H1 (cell line): Measurements from ENCODE around the gene RCSD1. TPM values are rescaled to one million over a fixed set of nuclear protein-coding genes. Genes with fewer than 3 reads are reported as not detected.

ENCODE experiments used
- CTCF ChIA-PET: fragments of 300-600 bp; sonication (Branson Sonifier 250); formaldehyde crosslinking; loops from one replicate; lab custom pipeline; 2021; ENCODE audit not compliant: partially characterized antibody; lab: Charles Lee
- POLR2A ChIA-PET: fragments of 300-600 bp; sonication (Branson Sonifier 250); formaldehyde crosslinking; loops from one replicate; lab custom pipeline; 2021; ENCODE audit warnings: inconsistent platforms; ENCODE audit not compliant: partially characterized antibody; lab: Charles Lee
- DNase-seq, 2 experiments: peaks; one replicate each; pipeline versions ENCODE4 v3.0.0 to v3.0.0-alpha.2; 2010 to 2022; ENCODE audit warnings: low spot score in 2 of 2, low read depth in 1 of 2, mixed read lengths in 1 of 2
- FAIRE-seq: peaks from 2 replicates; lab custom pipeline; 2011; peaks lifted over from hg19 to GRCh38; lab: Jason Lieb, UNC
- H2AFZ ChIP-seq: 2 replicates; pipeline ENCODE4 v1.8.1; 2012; ENCODE audit warnings: low read length, inconsistent platforms
- H2AK5ac ChIP-seq: 2 replicates; pipeline ENCODE4 v1.6.1; 2013; ENCODE audit warnings: low read depth, low read length
- H2BK120ac ChIP-seq: replicated peaks from 2 replicates; pipeline ENCODE3; 2013; ENCODE audit warnings: low read depth, low read length, inconsistent platforms
- H2BK12ac ChIP-seq: 2 replicates; pipeline ENCODE4 v1.6.1; 2013; ENCODE audit warnings: low read depth, low read length
- H2BK15ac ChIP-seq: 2 replicates; pipeline ENCODE4 v1.6.1; 2013; ENCODE audit warnings: low read length
- H2BK20ac ChIP-seq: 2 replicates; pipeline ENCODE4 v1.6.1; 2013; ENCODE audit warnings: low read length
- H2BK5ac ChIP-seq: 2 replicates; pipeline ENCODE4 v1.6.1; 2013; ENCODE audit warnings: low read depth, low read length
- H3K14ac ChIP-seq: 2 replicates; pipeline ENCODE4 v1.6.1; 2013; ENCODE audit warnings: inconsistent platforms; ENCODE audit not compliant: insufficient read length
- H3K18ac ChIP-seq: 2 replicates; pipeline ENCODE4 v1.6.1; 2013; ENCODE audit warnings: low read length; ENCODE audit errors: extremely low read depth
- H3K23ac ChIP-seq: 2 replicates; pipeline ENCODE4 v1.6.1; 2013; ENCODE audit warnings: inconsistent platforms; ENCODE audit not compliant: insufficient read length
- H3K23me2 ChIP-seq: 2 replicates; pipeline ENCODE4 v1.6.1; 2013; ENCODE audit warnings: low read depth, low read length
- H3K27ac ChIP-seq: 2 replicates; pipeline ENCODE4 v1.6.1; 2011; ENCODE audit warnings: low read depth, low read length, inconsistent platforms
- H3K27me3 ChIP-seq, 4 experiments: replicated peaks in 1 of 4; 1 replicate in 1 of 4; 2 replicates in 3 of 4; pipeline versions ENCODE4 v1.6.1 to v1.8.1; 2011 to 2013; ENCODE audit warnings: low read length in 3 of 4, mild to moderate bottlenecking in 3 of 4, inconsistent platforms in 2 of 4, mixed read lengths in 2 of 4, moderate library complexity in 1 of 4; ENCODE audit not compliant: control insufficient read depth in 3 of 4, insufficient read depth in 3 of 4; ENCODE audit errors: extremely low read depth in 1 of 4
- H3K36me3 ChIP-seq, 4 experiments: 2 replicates each; pipeline versions ENCODE4 v1.6.1 to v1.8.1; 2011 to 2013; ENCODE audit warnings: mild to moderate bottlenecking in 4 of 4, low read length in 3 of 4, moderate library complexity in 2 of 4, control low read depth in 1 of 4, inconsistent platforms in 1 of 4; ENCODE audit not compliant: insufficient read depth in 4 of 4, control insufficient read depth in 2 of 4
- H3K4ac ChIP-seq: replicated peaks from 2 replicates; pipeline ENCODE3; 2013; ENCODE audit warnings: low read length, low read depth, mixed read lengths, inconsistent platforms; ENCODE audit not compliant: insufficient read length
- H3K4me1 ChIP-seq, 4 experiments: replicated peaks in 1 of 4; 1 replicate in 1 of 4; 2 replicates in 3 of 4; pipeline versions ENCODE4 v1.6.1 to v1.8.1; 2011 to 2013; ENCODE audit warnings: low read length in 3 of 4, inconsistent platforms in 2 of 4, mixed read lengths in 1 of 4; ENCODE audit not compliant: insufficient read depth in 4 of 4, control insufficient read depth in 3 of 4
- H3K4me2 ChIP-seq, 2 experiments: 2 replicates each; pipeline versions ENCODE4 v1.6.1 to v1.8.1; 2011 to 2013; ENCODE audit warnings: low read depth in 2 of 2, low read length in 2 of 2, control low read depth in 1 of 2, inconsistent platforms in 1 of 2, mild to moderate bottlenecking in 1 of 2; ENCODE audit not compliant: insufficient read depth in 1 of 2
- H3K4me3 ChIP-seq, 4 experiments: fragments of 200-600, 300-600 bp in 1 of 4; sonication (generic), shearing (Covaris generic), sonication (Bioruptor Twin) in 1 of 4; 2 replicates each; pipeline versions ENCODE4 v1.5.1 to v1.8.1; 2011 to 2016; ENCODE audit warnings: low read length in 4 of 4, low read depth in 3 of 4, control low read depth in 2 of 4, inconsistent platforms in 2 of 4, mild to moderate bottlenecking in 2 of 4, mixed read lengths in 1 of 4, moderate library complexity in 1 of 4; ENCODE audit not compliant: insufficient read depth in 2 of 4; ENCODE audit errors: extremely low read depth in 1 of 4
- H3K56ac ChIP-seq: replicated peaks from 2 replicates; pipeline ENCODE3; 2013; ENCODE audit warnings: low read depth, mild to moderate bottlenecking, mixed read lengths, low read length, inconsistent platforms; ENCODE audit not compliant: insufficient read length
- H3K79me1 ChIP-seq: 2 replicates; pipeline ENCODE4 v1.6.1; 2013; ENCODE audit warnings: low read depth, low read length, control low read depth
- H3K79me2 ChIP-seq, 2 experiments: 2 replicates each; pipeline versions ENCODE4 v1.6.1 to v1.8.1; 2012 to 2013; ENCODE audit warnings: low read length in 2 of 2, mild to moderate bottlenecking in 2 of 2, inconsistent platforms in 1 of 2; ENCODE audit not compliant: insufficient read depth in 2 of 2, control insufficient read depth in 1 of 2
- H3K9ac ChIP-seq, 4 experiments: replicated peaks in 1 of 4; 1 replicate in 1 of 4; 2 replicates in 3 of 4; pipeline versions ENCODE4 v1.6.1 to v1.8.1; 2011 to 2013; ENCODE audit warnings: low read depth in 3 of 4, low read length in 3 of 4, control low read depth in 2 of 4, mild to moderate bottlenecking in 2 of 4, moderate library complexity in 2 of 4, inconsistent platforms in 1 of 4; ENCODE audit errors: extremely low read depth in 1 of 4
- H3K9me3 ChIP-seq, 2 experiments: 2 replicates each; pipeline versions ENCODE4 v1.6.1 to v1.8.1; 2012 to 2013; ENCODE audit warnings: mild to moderate bottlenecking in 2 of 2, moderate library complexity in 2 of 2, control low read depth in 1 of 2, inconsistent platforms in 1 of 2, low read depth in 1 of 2, low read length in 1 of 2, mixed read lengths in 1 of 2; ENCODE audit not compliant: insufficient read depth in 2 of 2
- H4K20me1 ChIP-seq, 2 experiments: replicated peaks in 1 of 2; 2 replicates each; pipeline versions ENCODE3 to v1.8.1; 2011 to 2013; ENCODE audit warnings: inconsistent platforms in 2 of 2, low read length in 2 of 2, mild to moderate bottlenecking in 1 of 2; ENCODE audit not compliant: insufficient read depth in 2 of 2, control insufficient read depth in 1 of 2
- H4K5ac ChIP-seq: 2 replicates; pipeline ENCODE4 v1.6.1; 2013; ENCODE audit warnings: low read length, low read depth, mixed read lengths, inconsistent platforms; ENCODE audit not compliant: insufficient read length
- H4K8ac ChIP-seq: 2 replicates; pipeline ENCODE4 v1.8.0; 2013; ENCODE audit warnings: mild to moderate bottlenecking, moderate library complexity, low read length, inconsistent platforms; ENCODE audit not compliant: insufficient read depth; ENCODE audit errors: extremely low read depth
- H4K91ac ChIP-seq: replicated peaks from 2 replicates; pipeline ENCODE3; 2013; ENCODE audit warnings: low read length, mixed read lengths, inconsistent platforms; ENCODE audit not compliant: insufficient read length
- BACH1 ChIP-seq: IDR thresholded peaks from 2 replicates; pipeline ENCODE4 v1.6.1; 2012; ENCODE audit warnings: low read length, improper control_type of control experiment
- CEBPB ChIP-seq: IDR thresholded peaks from 2 replicates; pipeline ENCODE4 v1.6.1; 2012; ENCODE audit warnings: low read depth, low read length
- CHD1 ChIP-seq: IDR thresholded peaks from 2 replicates; pipeline ENCODE4 v1.6.1; 2012; ENCODE audit warnings: low read depth, low read length, improper control_type of control experiment
- EGR1 ChIP-seq: IDR thresholded peaks from 2 replicates; pipeline ENCODE4 v1.6.1; 2011; ENCODE audit warnings: low read depth, low read length, borderline replicate concordance
- GTF2F1 ChIP-seq: IDR thresholded peaks from 2 replicates; pipeline ENCODE4 v1.6.1; 2012; ENCODE audit warnings: low read depth, low read length, improper control_type of control experiment, borderline replicate concordance
- HDAC2 ChIP-seq, 2 experiments: fragments of 300-600 bp in 1 of 2; sonication (generic) in 1 of 2; IDR thresholded peaks; 2 replicates each; pipeline ENCODE4 v1.6.1; 2011 to 2012; ENCODE audit warnings: low read depth in 2 of 2, low read length in 2 of 2, mild to moderate bottlenecking in 2 of 2, moderate library complexity in 2 of 2, borderline replicate concordance in 1 of 2, inconsistent platforms in 1 of 2
- RAD21 ChIP-seq, 2 experiments: IDR thresholded peaks in 1 of 2; conservative IDR thresholded peaks in 1 of 2; 2 replicates each; pipeline ENCODE4 v1.6.1; 2011; ENCODE audit warnings: low read depth in 2 of 2, low read length in 2 of 2, improper control_type of control experiment in 1 of 2, inconsistent platforms in 1 of 2, mild to moderate bottlenecking in 1 of 2, moderate library complexity in 1 of 2
- RBBP5 ChIP-seq: IDR thresholded peaks from 2 replicates; pipeline ENCODE4 v1.7.1; 2012; ENCODE audit warnings: low read depth, mild to moderate bottlenecking, inconsistent platforms, low read length, moderate library complexity, borderline replicate concordance
- RNF2 ChIP-seq: fragments of 200-900, 300-1000 bp; sonication (generic); IDR thresholded peaks from 2 replicates; pipeline ENCODE4 v1.7.1; 2016; ENCODE audit warnings: borderline replicate concordance, low read depth, mild to moderate bottlenecking, antibody characterized with exemption, low read length; ENCODE audit not compliant: poor library complexity, severe bottlenecking; ENCODE audit errors: missing control alignments
- SAP30 ChIP-seq: fragments of 300-600 bp; sonication (generic); IDR thresholded peaks from 2 replicates; pipeline ENCODE4 v1.7.1; 2012; ENCODE audit warnings: low read length, moderate library complexity, mild to moderate bottlenecking, inconsistent platforms; ENCODE audit not compliant: insufficient read depth, insufficient replicate concordance
- SP2 ChIP-seq: IDR thresholded peaks from 2 replicates; pipeline ENCODE4 v1.6.1; 2012; ENCODE audit warnings: mild to moderate bottlenecking, low read length, inconsistent platforms
- SUZ12 ChIP-seq: fragments of 200-600 bp; sonication (generic); IDR thresholded peaks from 2 replicates; pipeline ENCODE4 v1.6.1; 2012; ENCODE audit warnings: mild to moderate bottlenecking, inconsistent platforms, low read length, moderate library complexity, mixed read lengths
- TAF7 ChIP-seq: optimal IDR thresholded peaks from 2 replicates; pipeline ENCODE3; 2011; ENCODE audit warnings: low read depth, mild to moderate bottlenecking, inconsistent platforms, low read length, moderate library complexity, borderline replicate concordance
- TCF12 ChIP-seq: IDR thresholded peaks from 2 replicates; pipeline ENCODE4 v1.6.1; 2011; ENCODE audit warnings: low read depth, mild to moderate bottlenecking, low read length
- WGBS, 2 experiments: shearing (Covaris generic) in 1 of 2; methylation state at CpG; one replicate each; pipeline versions ENCODE4 v1.1.6 to v1.1.7; 2013 to 2015; ENCODE audit warnings: low lambda C conversion rate in 2 of 2, mixed read lengths in 2 of 2, inconsistent platforms in 1 of 2, low coverage in 1 of 2, missing lambda C conversion rate in 1 of 2; ENCODE audit not compliant: insufficient replicate concordance in 2 of 2, insufficient coverage in 1 of 2, insufficient read length in 1 of 2; ENCODE audit errors: extremely low coverage in 1 of 2, missing lambda C conversion rate in 1 of 2; 5-methylcytosine and 5-hydroxymethylcytosine counted together
- polyA plus RNA-seq, 7 experiments: library from polyadenylated mRNA; depleted of rRNA in 3 of 7; stranded (reverse) in 5 of 7; unstranded in 2 of 7; fragments of >200 nt in 5 of 7; fragments of 200-250 nt in 2 of 7; gene quantifications; 1 replicate in 5 of 7; 2 replicates in 1 of 7; 4 replicates in 1 of 7; pipeline versions ENCODE4 v1.2.1 to v1.2.3, GENCODE V29; 2011 to 2013; ENCODE audit warnings: missing spikeins in 2 of 7, mixed read lengths in 2 of 7
- total RNA-seq: library from RNA; stranded (reverse); fragmentation: NEBNext Ultra II Directional; extraction: Animal tissue kit (Norgen Biotek cat#: 25700); gene quantifications from 2 replicates; pipeline ENCODE4 v1.2.1, GENCODE V29; 2021

The RCSD1 gene
- total and polyA plus RNA-seq, 2 of the 8 experiments (the other 6 are each of a cell fraction or from before 2014, with no cell fraction given) = 0.47 to 0.69 TPM

- CTCF ChIA-PET = interaction anchor here (2.1 kb wide), 1 partner anchor 9 kb away, joined by 11 read pairs; no protein-coding TSS in a partner anchor
- no peak overlapping the region for H2AFZ ChIP-seq
- TF ChIP-seq GTF2F1 = no peak
- TF ChIP-seq BACH1 = no peak
- no peak for TF ChIP-seq HDAC2 (IDR thresholded peaks at IDR 0.05; ENCODE audit: borderline replicate concordance in 1 of 2, low read depth in 2 of 2, low read length in 2 of 2)
- no peak for TF ChIP-seq TCF12
- TF ChIP-seq RNF2 = no peak
- no peak for TF ChIP-seq EGR1
- TF ChIP-seq SUZ12 = no peak
- TF ChIP-seq TAF7 = no peak
- no peak for TF ChIP-seq SAP30
- no peak for TF ChIP-seq RAD21 (IDR thresholded peaks at IDR 0.05 in 1 of 2, conservative IDR thresholded peaks at IDR 0.05 in 1 of 2; ENCODE audit: low read depth in 2 of 2, low read length in 2 of 2)
- TF ChIP-seq CEBPB = no peak
- TF ChIP-seq CHD1 = no peak
- TF ChIP-seq SP2 = no peak
- no peak for TF ChIP-seq RBBP5
Measured at GRCh38 chr1:167678838-167679237, 48.8 kb downstream of the RCSD1 start.

More at GRCh38 chr1:167678838-167679237, 48.8 kb downstream of the RCSD1 start:
- Histone ChIP-seq H3K9ac (no peak overlapping the region), H3K4me2 (no peak overlapping the region), H3K4me1 (peaks cover 0 to 4% (median 3%) of the 10 kb centered on the region in 4 experiments; a peak in 4 of 7 replicates), H3K27me3 (no peaks in the 10 kb centered on the region; a peak in 1 of 7 replicates), H3K23me2 (no peaks in the 10 kb centered on the region), H3K23ac (no peak overlapping the region), H3K27ac (no peak overlapping the region), H2BK15ac (no peak overlapping the region), H3K9me3 (no peaks in the 10 kb centered on the region), H3K79me1 (no peaks in the 10 kb centered on the region), H2BK12ac (no peak overlapping the region), H3K79me2 (no peaks in the 10 kb centered on the region), H3K56ac (no peak overlapping the region), H2BK20ac (no peak overlapping the region), H3K4me3 (no peak overlapping the region), H2BK120ac (no peak overlapping the region), H3K18ac (no peak overlapping the region), H3K36me3 (no peaks in the 10 kb centered on the region), H3K14ac (no peak overlapping the region), H4K91ac (no peak overlapping the region), H2AK5ac (no peak overlapping the region), H4K5ac (no peak overlapping the region), H4K20me1 (no peaks in the 10 kb centered on the region), H2BK5ac (no peak overlapping the region), H3K4ac (no peak overlapping the region), H4K8ac (no peak overlapping the region)
- DNase-seq (no peak), FAIRE-seq (no peak)
- WGBS, 2 experiments = 95% methylated on average over 3 of the region's 3 CpGs; no CpG with 5 or more reads in 1 of the 2 experiments
- POLR2A ChIA-PET = no interaction called here
